NCI-H82 treated with DMSO at 0.1 percent for 48 hours (cell line): ENCODE results near the gene TLE3.
A peak's percentile ranks its signal among the peaks of the same experiment; 100 is the strongest.

Experiments
- DNase-seq: peaks from one replicate; lab custom pipeline; 2025; ENCODE audit not compliant: unreplicated experiment; lab: John Stamatoyannopoulos, UW

Gene TLE3

GRCh38 chr15:70012895-70013294, 84.8 kb downstream of the TLE3 start:
- DNase-seq: no peak

GRCh38 chr15:70008697-70009290, 88.9 kb downstream of the TLE3 start:
- no peak for DNase-seq

- DNase-seq: no peak
These were observed 91.2 kb downstream of the TLE3 start for GRCh38 chr15:70006259-70007147.

GRCh38 chr15:70004826-70005225, 92.9 kb downstream of the TLE3 start:
- no peak for DNase-seq

GRCh38 chr15:70002897-70003296, 94.8 kb downstream of the TLE3 start:
- DNase-seq: no peak

GRCh38 chr15:70001859-70002258, 95.9 kb downstream of the TLE3 start:
- DNase-seq: no peak

- peak; percentile 63 for DNase-seq
These were observed 98.2 kb downstream of the TLE3 start for GRCh38 chr15:69999392-70000085.

GRCh38 chr15:69998541-69999391, 99.0 kb downstream of the TLE3 start:
- DNase-seq: no peak

- DNase-seq: no peak
These were observed 99.9 kb downstream of the TLE3 start for GRCh38 chr15:69997813-69998212.
